ENCODE measurements around the gene RNF8. TPM values are rescaled to one million over a fixed set of nuclear protein-coding genes. Genes with fewer than 3 reads are reported as not detected.
A peak's percentile ranks its signal among the peaks of the same experiment; 100 is the strongest.
"Not testable (repeated sequence)": the region's sequence is repeated elsewhere in the genome, so short reads cannot be mapped to it uniquely, and the experiment has no call there.

The RNF8 gene
- polyA plus RNA-seq, 12 donors, result 13.8 to 20.5 (median 17.3) TPM; not detected in 1

DNA sequence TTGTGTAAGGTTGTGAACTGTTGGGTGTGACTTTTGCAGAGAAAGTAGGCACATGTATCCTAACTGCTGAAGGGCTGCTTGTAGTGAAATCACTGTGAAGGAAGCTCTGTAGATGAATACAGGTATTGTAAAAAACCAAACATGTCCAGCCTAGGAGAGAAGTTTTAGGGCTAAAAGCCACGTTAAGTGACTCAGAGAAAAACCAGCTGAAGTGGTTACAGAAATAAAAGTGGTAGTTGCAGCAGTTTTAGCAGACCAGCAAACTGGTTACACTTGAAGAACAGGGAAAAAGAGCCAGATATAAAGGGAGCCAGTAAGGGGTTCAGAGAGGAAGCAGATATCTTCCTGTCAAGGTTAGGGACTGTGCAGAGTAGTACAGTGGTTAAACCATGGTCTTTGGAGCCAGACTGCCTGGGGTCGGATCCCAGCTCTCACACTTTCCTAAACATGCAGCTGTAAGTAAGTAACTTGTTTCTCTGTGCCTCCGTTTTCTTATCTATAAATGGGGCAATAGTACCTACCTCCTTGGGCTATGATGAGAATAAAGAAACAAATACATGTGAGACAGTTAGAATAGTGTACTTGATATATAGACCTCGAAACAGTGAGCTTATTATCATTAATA is 33.8 kb upstream of the RNF8 start:
- no peak for DNase-seq

- DNase-seq, result no peak
Observed at GRCh38 chr6:37320646-37321045, 33.1 kb upstream of the RNF8 start.

- DNase-seq, result no peak
Observed at GRCh38 chr6:37321101-37321500, 32.7 kb upstream of the RNF8 start.

GRCh38 chr6:37321516-37322415 is 32.0 kb upstream of the RNF8 start:
- no peak for DNase-seq

GRCh38 chr6:37323580-37323979 is 30.2 kb upstream of the RNF8 start:
- DNase-seq, result peak; percentile 11

DNA sequence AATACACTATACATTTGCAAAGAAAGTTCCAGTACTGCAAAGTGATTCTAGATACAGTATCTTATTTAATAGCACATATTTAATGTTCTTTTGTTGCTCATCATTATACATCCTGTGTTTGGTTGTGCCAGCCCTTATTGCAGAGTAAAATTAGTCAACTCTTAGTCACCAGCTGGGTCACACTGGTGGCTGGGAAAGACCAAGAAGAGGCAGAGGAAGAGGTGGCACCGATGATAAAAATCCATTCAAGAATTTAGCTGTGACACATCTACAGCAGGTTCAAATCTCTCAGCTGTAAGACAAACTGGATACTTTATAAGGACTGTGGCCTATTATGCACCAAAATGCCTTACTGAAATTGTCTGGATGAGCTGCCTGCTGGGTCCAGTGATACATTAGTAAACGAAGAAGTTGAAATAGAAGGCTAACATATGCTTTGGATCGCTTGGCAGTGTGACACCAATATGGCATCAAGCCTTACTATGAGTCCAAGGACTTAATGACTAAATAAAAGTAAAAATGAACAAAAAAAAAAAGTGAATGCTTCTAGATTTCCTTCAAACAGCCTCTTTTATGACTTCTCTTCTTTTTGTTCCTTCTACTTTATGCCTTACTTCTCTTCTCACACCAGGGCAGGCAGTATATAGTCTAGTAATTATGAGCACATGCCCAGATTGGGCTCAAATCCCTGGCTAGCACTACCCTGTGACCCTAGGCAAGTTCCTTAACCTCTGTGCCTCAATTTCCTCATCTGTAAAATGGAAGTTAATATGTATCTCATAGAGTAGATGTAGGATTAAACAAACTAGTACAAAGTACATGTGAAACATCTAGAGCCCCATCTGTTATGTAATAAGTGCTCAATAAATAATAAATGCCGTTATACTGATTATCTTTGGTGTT is 29.4 kb upstream of the RNF8 start:
- no peak for DNase-seq

GRCh38 chr6:37330345-37330744 is 23.4 kb upstream of the RNF8 start:
- not testable (repeated sequence) for DNase-seq

- no peak for DNase-seq
Observed at GRCh38 chr6:37331047-37331446, 22.7 kb upstream of the RNF8 start.

GRCh38 chr6:37332894-37333293 is 20.9 kb upstream of the RNF8 start:
- DNase-seq, result no peak

- no peak for DNase-seq
Observed at GRCh38 chr6:37334047-37334446, 19.7 kb upstream of the RNF8 start.

- DNase-seq, result not testable (repeated sequence)
Observed at GRCh38 chr6:37338317-37338716, 15.5 kb upstream of the RNF8 start.

GRCh38 chr6:37338745-37339255 is 15.0 kb upstream of the RNF8 start:
- no peak for DNase-seq

DNA sequence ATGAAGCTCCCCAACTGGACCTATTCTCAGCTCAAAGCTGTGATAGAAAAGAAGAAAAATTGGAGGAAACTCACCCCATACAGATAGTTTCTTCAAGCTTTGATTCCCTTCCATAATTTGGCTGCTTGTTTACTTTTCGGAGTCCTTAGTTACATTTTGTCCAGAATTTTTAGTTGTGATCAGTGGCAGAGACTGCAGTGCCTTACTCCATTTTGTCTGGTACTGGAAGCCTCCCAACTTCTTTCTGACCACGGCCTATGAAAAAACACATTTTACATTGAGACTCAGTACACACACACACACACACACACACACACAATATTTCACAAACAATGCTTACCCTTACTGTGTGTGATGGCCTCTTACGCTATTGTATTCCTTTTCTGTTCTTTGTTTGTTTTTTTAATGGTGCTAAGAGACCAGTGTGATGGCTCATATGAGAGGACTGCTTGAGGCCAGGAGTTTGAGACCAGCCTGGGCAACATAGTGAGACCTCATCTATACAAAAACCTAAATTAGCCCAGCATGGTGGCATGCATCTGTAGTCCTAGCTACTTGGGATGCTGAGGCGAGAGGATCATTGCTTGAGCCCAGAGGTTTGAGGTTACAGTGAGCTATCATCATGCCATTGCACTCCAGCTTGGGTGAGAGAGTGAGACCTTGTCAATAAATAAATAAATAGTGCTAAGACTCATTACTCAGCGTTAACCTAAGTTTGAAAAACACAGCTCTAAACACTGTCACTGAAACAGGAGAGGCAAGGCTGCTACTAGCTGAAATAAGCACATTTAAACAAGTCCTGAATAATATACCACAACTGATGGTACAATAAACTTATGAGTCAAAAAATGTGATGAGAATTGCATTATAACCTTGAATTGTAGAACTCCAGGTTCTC is 13.8 kb upstream of the RNF8 start:
- DNase-seq, result no peak

DNA sequence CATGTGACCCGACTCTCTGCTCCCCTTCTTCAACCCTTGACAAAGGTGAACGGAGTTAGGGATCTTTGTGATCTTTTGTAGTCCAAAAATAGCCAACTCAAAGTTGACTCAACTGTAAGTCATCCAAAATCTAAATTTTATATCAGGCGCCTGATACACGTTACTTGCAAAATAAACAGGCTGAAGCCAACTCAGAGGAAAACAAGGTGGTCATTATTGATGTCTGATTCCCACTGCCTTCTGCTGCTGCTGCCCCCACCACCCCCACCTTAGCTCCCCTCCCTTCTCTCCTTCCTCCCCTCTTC is 13.2 kb upstream of the RNF8 start:
- DNase-seq, result no peak

GRCh38 chr6:37343248-37343647 is 10.5 kb upstream of the RNF8 start:
- DNase-seq, result no peak

DNA sequence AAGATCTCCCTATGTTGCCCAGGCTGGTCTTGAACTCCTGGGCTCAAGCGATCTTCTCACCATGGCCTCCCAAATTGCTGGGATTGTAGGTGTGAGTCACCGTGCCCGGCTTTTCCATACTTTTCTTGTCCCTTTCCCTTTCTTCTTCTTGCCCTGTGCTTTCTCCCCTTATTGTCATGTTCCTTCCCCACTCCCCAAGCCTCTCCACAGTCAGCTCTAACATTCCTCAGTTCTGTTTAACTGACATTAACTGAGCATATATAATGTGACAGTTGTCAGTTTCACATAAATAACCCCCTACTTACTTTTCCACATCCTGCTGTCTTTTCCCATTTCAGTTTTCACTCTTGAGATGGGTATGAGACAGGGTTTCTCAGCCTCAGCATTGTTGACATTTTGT is 9.5 kb upstream of the RNF8 start:
- DNase-seq, result no peak

- DNase-seq, result not testable (repeated sequence)
Observed at GRCh38 chr6:37345804-37346203, 8.0 kb upstream of the RNF8 start.

DNA sequence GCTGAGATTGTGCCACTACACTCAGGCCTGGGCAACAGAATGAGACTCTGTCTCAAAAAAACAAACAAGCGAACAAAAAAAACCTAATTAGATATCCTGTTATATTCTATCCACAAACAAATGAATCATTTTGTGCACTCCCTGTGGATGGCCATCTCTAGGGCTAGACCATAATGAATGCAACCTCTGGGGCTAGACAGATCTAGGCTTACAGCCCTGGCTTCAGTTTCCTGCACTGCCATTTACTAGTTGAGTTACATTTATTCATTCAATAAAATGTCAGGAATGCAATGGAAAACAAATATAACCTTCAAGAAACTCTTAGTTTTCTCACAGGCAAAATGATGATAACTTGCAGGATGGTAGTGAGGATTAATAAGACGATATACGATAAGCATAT is 6.6 kb upstream of the RNF8 start:
- DNase-seq, result no peak

DNA sequence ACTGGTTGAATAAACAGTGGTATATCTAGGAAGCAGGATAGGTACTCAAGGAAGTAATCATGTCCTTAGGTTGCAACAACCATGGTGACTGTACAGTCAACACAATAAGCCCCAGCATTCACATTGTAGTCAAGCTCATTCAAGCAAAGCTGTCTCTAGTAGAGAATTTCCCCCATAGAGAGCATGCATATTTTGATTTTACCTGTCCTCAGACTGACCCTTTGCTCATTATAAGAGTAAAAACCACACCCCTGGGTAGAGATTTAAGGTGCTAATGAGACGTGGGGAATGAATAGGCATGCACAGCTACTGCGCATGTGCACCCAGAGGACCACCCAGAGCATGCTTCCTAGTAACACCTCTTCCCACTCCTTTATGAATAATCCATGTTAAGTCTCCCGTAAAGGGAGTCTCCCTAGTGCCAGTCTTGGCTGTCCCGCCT is 6.1 kb upstream of the RNF8 start:
- DNase-seq, result no peak

- no peak for DNase-seq
Observed at GRCh38 chr6:37351027-37351426, 2.8 kb upstream of the RNF8 start.

GRCh38 chr6:37352384-37352783 is 1.4 kb upstream of the RNF8 start:
- no peak for DNase-seq
